Renal pelvis (tissue), 12 donors: ENCODE measurements around the gene PTH2R. TPM values are rescaled to one million over a fixed set of nuclear protein-coding genes. Genes with fewer than 3 reads are reported as not detected.
"Not testable (repeated sequence)": the region's sequence is repeated elsewhere in the genome, so short reads cannot be mapped to it uniquely, and the experiment has no call there.

Experiments
- DNase-seq: peaks from one replicate; pipeline ENCODE4 v3.0.0-alpha.2; 2013
- long read RNA-seq, 16 experiments: transcript quantifications; one replicate each; lab custom pipeline, GENCODE V29; 2026
- polyA plus RNA-seq, 3 donors: library from polyadenylated mRNA; unstranded; fragments of 120-200 nt; gene quantifications; one replicate each; pipeline ENCODE4 v1.2.1, GENCODE V29; 2013; ENCODE audit not compliant: insufficient read length in 3 of 3

Gene PTH2R
- 10 to 100 TPM; 31.0 to 60.8 (median 56.2) TPM for polyA plus RNA-seq
- long read RNA-seq, donor 1, partial matches to known transcripts = 0 of 1 reads
- long read RNA-seq, donor 1, other reads (novel, unspliced or antisense) = 0 of 1 reads
- long read RNA-seq, donor 2 = 0 reads
- long read RNA-seq, donor 3, partial matches to known transcripts = 0 of 2 reads
- long read RNA-seq, donor 3, other reads (novel, unspliced or antisense) = 0 of 2 reads
- long read RNA-seq, donor 4 = 0 reads
- long read RNA-seq, donor 5 = 0 reads
- long read RNA-seq, donor 6, partial matches to known transcripts = 25 of 25 reads
- long read RNA-seq, donor 6, other reads (novel, unspliced or antisense) = 0 of 25 reads
- long read RNA-seq, donor 7 = 0 reads
- long read RNA-seq, donor 8 = 0 reads
- long read RNA-seq, donor 9, partial matches to known transcripts = 0 of 1 reads
- long read RNA-seq, donor 9, other reads (novel, unspliced or antisense) = 0 of 1 reads
- long read RNA-seq, donor 10, partial matches to known transcripts = 0 of 1 reads
- long read RNA-seq, donor 10, other reads (novel, unspliced or antisense) = 0 of 1 reads
- long read RNA-seq, donor 11 = 0 reads
- long read RNA-seq, donor 12 = 0 reads
- long read RNA-seq, donor 13 = 0 reads
- long read RNA-seq, donor 14 = 0 reads
- long read RNA-seq, donor 15 = 0 reads
- long read RNA-seq, donor 16, partial matches to known transcripts = 0 of 2 reads
- long read RNA-seq, donor 16, other reads (novel, unspliced or antisense) = 0 of 2 reads

DNA sequence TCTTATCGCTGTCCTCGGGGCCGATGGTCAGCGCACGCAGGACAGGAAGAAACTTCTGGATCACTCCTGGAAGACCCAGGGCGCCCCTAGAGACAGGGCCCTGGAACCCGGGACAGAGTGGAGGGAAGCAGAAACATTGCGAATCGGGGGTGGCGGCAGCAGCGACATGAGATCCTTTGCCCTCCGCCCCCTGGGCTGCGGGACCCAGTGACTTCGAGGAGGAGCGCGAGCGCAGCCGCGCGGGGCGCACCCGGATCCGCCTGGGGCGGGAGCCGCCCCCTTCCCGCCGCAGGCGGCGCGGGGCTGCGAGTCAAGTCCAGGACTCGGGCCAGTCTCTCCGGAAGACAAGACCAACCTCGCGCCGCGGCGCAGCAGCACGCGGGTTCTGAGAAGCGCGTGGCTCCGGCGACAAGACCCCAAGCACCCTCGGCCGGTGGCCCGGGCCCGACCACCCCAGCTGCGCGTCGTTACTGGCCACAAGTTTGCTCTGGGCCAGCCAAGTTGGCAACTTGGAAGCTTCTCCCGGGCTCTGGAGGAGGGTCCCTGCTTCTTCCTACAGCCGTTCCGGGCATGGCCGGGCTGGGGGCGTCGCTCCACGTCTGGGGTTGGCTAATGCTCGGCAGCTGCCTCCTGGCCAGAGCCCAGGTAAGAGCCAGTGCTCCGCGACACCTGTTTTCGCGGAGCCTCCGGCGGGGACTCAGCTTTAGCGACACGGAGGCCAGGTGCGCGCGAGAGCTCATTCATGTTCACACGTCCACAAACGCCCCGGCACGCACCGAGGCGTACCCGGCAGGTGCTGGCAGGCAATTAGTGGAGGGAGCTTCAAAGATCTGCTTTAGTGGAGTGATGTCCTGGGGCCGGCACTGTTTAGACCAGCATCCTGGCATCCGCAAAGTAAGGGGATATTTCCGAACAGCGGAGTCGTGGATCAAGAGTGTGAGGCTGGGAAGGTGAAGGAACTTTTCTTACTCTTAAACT, at the start of gene PTH2R:
Gene PTH2R, plus strand, starts transcription at position 319 of the 978 bp plus-strand sequence. Its CDS starts 252 bp downstream, at position 571.
- DNase-seq = peak; percentile 23

DNA sequence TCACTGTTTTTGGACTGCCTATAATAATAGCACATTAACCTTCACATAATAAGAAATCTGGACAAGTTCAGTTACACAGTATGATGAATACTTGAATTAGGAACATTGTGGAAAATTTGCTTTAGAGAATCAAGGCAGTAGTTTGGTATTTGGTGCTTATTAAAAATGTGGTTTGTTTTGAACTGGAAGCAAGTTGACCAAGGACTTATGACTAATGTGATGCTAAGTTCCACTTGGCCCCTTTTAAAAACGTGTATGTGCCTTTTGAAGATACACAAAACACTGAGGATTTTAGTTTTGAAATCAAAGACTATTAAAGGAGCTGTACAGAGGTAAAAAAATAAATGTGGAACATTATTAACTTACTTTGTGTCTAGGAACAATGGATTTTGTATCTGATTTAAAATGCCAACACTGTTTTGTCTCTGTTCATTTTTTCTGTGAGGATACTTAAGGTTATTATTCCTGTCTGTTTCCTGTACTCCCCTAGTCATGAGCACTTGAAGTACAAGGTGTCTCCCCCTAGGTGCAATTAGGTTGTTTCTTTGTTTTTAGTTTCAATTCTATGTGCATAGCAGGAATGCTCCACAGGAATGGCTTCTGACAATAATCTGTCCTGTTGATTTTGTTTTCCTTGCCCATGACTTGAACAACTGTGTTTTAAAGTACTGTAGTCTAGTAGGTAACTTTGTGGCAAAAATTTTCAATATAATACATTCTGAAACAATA, 49.6 kb upstream of the PTH2R start:
- no peak for DNase-seq

DNA sequence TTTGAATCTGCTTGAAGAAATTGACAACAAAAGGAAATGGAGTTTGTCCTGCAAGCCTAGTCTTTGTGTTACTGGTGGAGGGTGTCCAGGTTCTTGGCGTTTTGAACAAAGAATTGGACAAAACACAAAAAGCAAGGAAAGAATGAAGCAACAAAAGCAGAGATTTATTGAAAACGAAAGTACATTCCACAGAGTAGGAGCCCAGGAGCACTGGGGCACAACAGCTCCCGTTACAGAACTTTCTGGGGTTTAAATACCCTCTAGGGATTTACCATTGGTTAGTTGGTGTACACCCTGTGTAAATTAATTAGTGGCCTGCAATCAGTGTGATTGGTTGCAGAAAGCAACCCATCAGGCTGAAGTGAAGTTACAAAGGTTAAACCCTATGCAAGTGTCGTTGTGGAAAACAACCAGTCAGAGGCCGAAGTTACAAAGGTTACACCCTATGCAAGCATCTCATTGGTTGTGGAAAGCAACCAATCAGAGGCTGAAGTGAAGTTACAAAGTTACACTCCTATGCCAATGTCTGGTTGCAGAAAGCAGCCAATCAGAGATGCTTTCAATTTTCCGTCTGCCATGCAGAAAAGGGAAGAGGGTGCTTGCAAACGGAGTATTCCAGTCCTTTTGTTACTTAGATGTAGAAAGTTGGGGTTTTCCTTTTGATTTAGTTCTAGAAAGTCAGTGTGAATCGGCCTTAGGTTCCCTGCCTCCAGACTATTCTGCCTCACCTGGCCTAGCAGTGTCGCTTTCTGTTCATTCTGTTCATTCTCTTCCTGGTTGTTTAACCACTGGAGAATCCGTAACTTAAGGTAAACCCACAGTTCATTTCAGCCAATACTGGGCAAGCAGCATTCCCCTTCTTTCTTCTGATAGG, 47.6 kb upstream of the PTH2R start:
- DNase-seq = no peak

DNA sequence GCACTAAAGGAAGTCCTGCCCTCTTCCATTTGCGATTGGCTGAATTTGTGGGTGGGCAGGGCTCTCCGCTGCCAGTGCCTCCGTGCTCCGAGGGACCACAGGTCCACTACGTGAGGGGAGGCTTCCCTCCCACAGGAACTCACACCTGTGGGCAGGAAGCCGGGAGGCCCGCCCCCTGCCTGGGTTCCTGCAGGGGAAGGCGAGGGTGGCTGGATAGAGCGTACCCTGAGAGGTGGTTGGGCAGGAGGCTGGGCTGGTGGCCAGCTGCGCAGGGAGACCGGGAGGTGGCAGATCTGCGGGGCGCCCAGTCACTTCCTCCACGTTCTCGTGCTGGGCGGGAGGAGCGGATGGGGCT, 47.0 kb upstream of the PTH2R start:
- DNase-seq = no peak

GRCh38 chr2:208360259-208361076, 46.1 kb upstream of the PTH2R start:
- DNase-seq = no peak

DNA sequence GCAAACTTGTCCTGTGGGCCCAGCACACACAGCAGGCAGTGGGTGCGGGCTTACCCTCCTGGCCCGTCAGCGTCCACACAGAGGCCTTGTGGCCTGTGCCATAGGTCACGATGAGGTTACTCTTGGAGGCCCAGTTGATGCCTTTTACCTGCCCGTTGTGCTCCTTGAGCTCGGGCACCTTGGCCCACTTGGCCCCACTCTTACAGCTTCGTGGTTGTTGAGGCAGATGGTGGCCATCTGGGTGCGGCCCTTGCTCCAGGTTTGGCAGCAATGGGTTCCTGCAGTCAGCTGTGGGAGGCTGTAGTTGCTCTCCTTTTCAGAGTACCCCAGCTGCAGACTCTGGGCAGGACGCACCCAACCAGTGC, 45.5 kb upstream of the PTH2R start:
- DNase-seq = no peak

GRCh38 chr2:208363485-208363884, 43.1 kb upstream of the PTH2R start:
- DNase-seq = no peak

GRCh38 chr2:208366215-208367127, 40.1 kb upstream of the PTH2R start:
- DNase-seq = no peak

- no peak for DNase-seq
These were observed 37.5 kb upstream of the PTH2R start for GRCh38 chr2:208369091-208369490.

- no peak for DNase-seq
These were observed 35.5 kb upstream of the PTH2R start for GRCh38 chr2:208370881-208371633.

DNA sequence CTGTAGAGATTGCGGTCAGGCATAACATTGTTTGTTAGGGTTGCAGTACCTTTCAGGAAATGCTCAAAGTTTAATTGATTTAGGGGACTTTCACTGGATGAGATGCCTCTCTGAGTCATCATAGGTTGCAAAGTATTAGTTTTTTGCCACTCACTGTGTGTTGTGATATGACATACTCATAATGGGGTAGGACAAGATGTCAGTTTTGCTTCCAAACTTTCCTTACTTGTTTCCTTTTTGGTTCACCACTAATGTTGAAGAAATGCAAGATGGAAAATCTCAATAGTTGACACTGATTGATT, 35.0 kb upstream of the PTH2R start:
- DNase-seq = no peak

GRCh38 chr2:208373460-208374089, 33.0 kb upstream of the PTH2R start:
- peak; percentile 36 for DNase-seq

- no peak for DNase-seq
These were observed 31.0 kb upstream of the PTH2R start for GRCh38 chr2:208375491-208376068.

DNA sequence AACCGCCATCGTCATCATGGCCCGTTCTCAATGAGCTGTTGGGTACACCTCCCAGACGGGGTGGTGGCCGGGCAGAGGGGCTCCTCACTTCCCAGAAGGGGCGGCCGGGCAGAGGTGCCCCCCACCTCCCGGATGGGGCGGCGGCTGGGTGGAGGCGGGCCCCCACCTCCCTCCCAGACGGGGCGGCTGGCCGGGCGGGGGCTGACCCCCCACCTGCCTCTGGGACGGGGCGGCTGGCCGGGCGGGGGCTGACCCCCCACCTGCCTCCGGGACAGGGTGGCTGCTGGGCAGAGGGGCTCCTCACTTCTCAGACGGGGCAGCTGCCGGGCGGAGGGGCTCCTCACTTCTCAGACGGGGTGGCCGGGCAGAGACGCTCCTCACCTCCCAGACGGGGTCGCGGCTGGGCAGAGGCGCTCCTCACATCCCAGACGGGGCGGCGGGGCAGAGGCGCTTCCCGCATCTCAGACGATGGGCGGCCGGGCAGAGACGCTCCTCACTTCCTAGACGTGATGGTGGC, 29.2 kb upstream of the PTH2R start:
- not testable (repeated sequence) for DNase-seq

- no peak for DNase-seq
These were observed 27.4 kb upstream of the PTH2R start for GRCh38 chr2:208379192-208379591.

DNA sequence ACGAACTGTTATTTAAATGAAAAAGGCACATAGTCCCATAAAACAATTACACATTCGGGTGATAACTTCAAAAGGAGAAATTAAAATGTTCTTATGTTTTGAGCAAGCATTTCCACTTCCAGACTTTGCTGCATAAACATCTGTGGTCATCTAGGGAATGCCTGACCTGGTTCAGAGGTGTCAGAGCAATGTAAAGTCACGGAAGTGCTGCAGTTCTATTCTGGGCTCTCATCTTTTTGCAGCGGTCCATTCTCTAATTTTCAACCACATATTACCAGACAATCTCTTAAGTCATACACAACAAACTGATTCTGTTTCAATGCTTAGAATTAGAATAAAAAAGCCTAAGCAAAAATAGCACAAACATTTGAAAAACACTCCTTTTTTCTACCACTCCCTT, 22.0 kb upstream of the PTH2R start:
- DNase-seq = no peak

GRCh38 chr2:208386541-208386940, 20.1 kb upstream of the PTH2R start:
- DNase-seq = no peak
